MM.1S (cell line): ENCODE measurements around the gene COL13A1.
A peak's percentile ranks its signal among the peaks of the same experiment; 100 is the strongest.

ENCODE experiments used
- DNase-seq: peaks from one replicate; pipeline ENCODE4 v3.0.0-alpha.2; 2015
- H2AFZ ChIP-seq: fragments of 300-600 bp; sonication (generic); 2 replicates; pipeline ENCODE4 v1.6.0; 2016; ENCODE audit warnings: antibody characterized with exemption, low read length
- H3F3A ChIP-seq: fragments of 300-600 bp; sonication (generic); 2 replicates; pipeline ENCODE4 v1.6.1; 2016; ENCODE audit warnings: mild to moderate bottlenecking, antibody characterized with exemption, low read length, moderate library complexity, mixed read lengths; ENCODE audit not compliant: insufficient read depth
- H3K27ac ChIP-seq: fragments of 300-600 bp; sonication (generic); 2 replicates; pipeline ENCODE4 v1.5.1; 2016; ENCODE audit warnings: mild to moderate bottlenecking, low read length
- H3K27me3 ChIP-seq: fragments of 300-600 bp; sonication (generic); replicated peaks from 2 replicates; pipeline ENCODE4 v1.6.0; 2016; ENCODE audit warnings: low read length; ENCODE audit not compliant: insufficient read depth
- H3K36me3 ChIP-seq: fragments of 300-600 bp; sonication (generic); replicated peaks from 2 replicates; pipeline ENCODE4 v1.6.1; 2016; ENCODE audit warnings: mild to moderate bottlenecking, low read length, mixed read lengths; ENCODE audit not compliant: insufficient read depth
- H3K4me1 ChIP-seq: fragments of 300-600 bp; sonication (generic); 2 replicates; pipeline ENCODE4 v1.6.1; 2016; ENCODE audit warnings: low read length, mixed read lengths
- H3K4me2 ChIP-seq: fragments of 300-600 bp; sonication (generic); 2 replicates; pipeline ENCODE4 v1.6.0; 2016; ENCODE audit warnings: low read depth, low read length
- H3K4me3 ChIP-seq: fragments of 300-600 bp; sonication (generic); 2 replicates; pipeline ENCODE4 v1.5.1; 2016; ENCODE audit warnings: low read length, mixed read lengths
- H3K79me2 ChIP-seq: fragments of 300-600 bp; sonication (generic); 2 replicates; pipeline ENCODE4 v1.6.1; 2016; ENCODE audit warnings: mixed run types, low read length, mixed read lengths
- H3K9ac ChIP-seq: fragments of 300-600 bp; sonication (generic); 2 replicates; pipeline ENCODE4 v1.6.1; 2016; ENCODE audit warnings: low read length, mixed read lengths
- H3K9me2 ChIP-seq: fragments of 300-600 bp; sonication (generic); replicated peaks from 2 replicates; pipeline ENCODE4 v1.6.1; 2016; ENCODE audit warnings: mild to moderate bottlenecking, low read length, mixed read lengths; ENCODE audit not compliant: insufficient read depth
- H3K9me3 ChIP-seq: fragments of 300-600 bp; sonication (generic); replicated peaks from 2 replicates; pipeline ENCODE4 v1.6.1; 2016; ENCODE audit warnings: mild to moderate bottlenecking, low read length, mixed read lengths; ENCODE audit not compliant: insufficient read depth
- H4K20me1 ChIP-seq: fragments of 300-600 bp; sonication (generic); 2 replicates; pipeline ENCODE4 v1.6.1; 2016; ENCODE audit warnings: mild to moderate bottlenecking, low read length, moderate library complexity, mixed read lengths; ENCODE audit not compliant: insufficient read depth
- CTCF ChIP-seq: fragments of 300-600 bp; sonication (generic); IDR thresholded peaks from 2 replicates; pipeline ENCODE4 v1.5.1; 2016; ENCODE audit warnings: antibody characterized with exemption, low read length, mixed read lengths
- EZH2 ChIP-seq: fragments of 300-600 bp; sonication (generic); optimal IDR thresholded peaks from 2 replicates; pipeline ENCODE3; 2017; ENCODE audit warnings: low read depth, mild to moderate bottlenecking, antibody characterized with exemption, low read length, mixed read lengths
- EZH2phosphoT487 ChIP-seq: fragments of 300-600 bp; sonication (generic); IDR thresholded peaks from 2 replicates; pipeline ENCODE4 v1.6.1; 2018; ENCODE audit warnings: antibody characterized with exemption, low read length

COL13A1 gene

GRCh38 chr10:69994262-69994661 lies 192.6 kb downstream of the COL13A1 start:
- Histone ChIP-seq H3K9me2 (no peaks in the 10 kb centered on the region), H3K9ac (no peak overlapping the region), H3K79me2 (no peaks in the 10 kb centered on the region), H3K4me3 (peak overlapping the region; percentile 33), H3K4me1 (no peaks in the 10 kb centered on the region), H3K27me3 (peaks cover 7% of the 10 kb centered on the region; the same call in 1 of the 2 replicates), H3K4me2 (peak overlapping the region; percentile 37; the same call in 1 of the 2 replicates), H3K36me3 (no peaks in the 10 kb centered on the region), H4K20me1 (no peaks in the 10 kb centered on the region), H2AFZ (no peak overlapping the region), H3F3A (no peaks in the 10 kb centered on the region), H3K9me3 (no peaks in the 10 kb centered on the region), H3K27ac (no peak overlapping the region)
- TF ChIP-seq CTCF (no peak), EZH2phosphoT487 (no peak), EZH2 (no peak)
- peak; percentile 53 for DNase-seq

- Histone ChIP-seq H3K27ac (no peak overlapping the region), H3K36me3 (no peaks in the 10 kb centered on the region), H3K9me2 (no peaks in the 10 kb centered on the region), H3K9ac (no peak overlapping the region), H3F3A (no peaks in the 10 kb centered on the region), H2AFZ (no peak overlapping the region), H3K9me3 (no peaks in the 10 kb centered on the region), H3K79me2 (no peaks in the 10 kb centered on the region), H4K20me1 (no peaks in the 10 kb centered on the region), H3K4me2 (no peak overlapping the region), H3K4me1 (no peaks in the 10 kb centered on the region), H3K27me3 (peaks cover 7% of the 10 kb centered on the region; the same call in 1 of the 2 replicates), H3K4me3 (no peak overlapping the region)
- no peak for TF ChIP-seq EZH2
- TF ChIP-seq CTCF: no peak
- no peak for TF ChIP-seq EZH2phosphoT487
- no peak for DNase-seq
Measured at GRCh38 chr10:69996611-69997010, 194.9 kb downstream of the COL13A1 start.

GRCh38 chr10:70000262-70000661 lies 198.6 kb downstream of the COL13A1 start:
- no peak overlapping the region for H3K27ac ChIP-seq
- no peaks in the 10 kb centered on the region for H3K9me3 ChIP-seq
- DNase-seq: no peak
- H3K4me2 ChIP-seq: no peak overlapping the region
- no peaks in the 10 kb centered on the region for H3K36me3 ChIP-seq
- H3K4me3 ChIP-seq: no peak overlapping the region
- TF ChIP-seq CTCF (no peak), EZH2 (no peak), EZH2phosphoT487 (no peak)
- no peaks in the 10 kb centered on the region for H3K4me1 ChIP-seq
- no peak overlapping the region for H2AFZ ChIP-seq
- H3F3A ChIP-seq: no peaks in the 10 kb centered on the region
- no peaks in the 10 kb centered on the region for H4K20me1 ChIP-seq
- H3K9ac ChIP-seq: no peak overlapping the region
- no peaks in the 10 kb centered on the region for H3K9me2 ChIP-seq
- peaks cover 7% of the 10 kb centered on the region; the same call in 1 of the 2 replicates for H3K27me3 ChIP-seq
- H3K79me2 ChIP-seq: no peaks in the 10 kb centered on the region
